Parathyroid adenoma (tissue), 2 donors: ENCODE data around the gene ABCC8.

ENCODE experiments used
- H2AFZ ChIP-seq: fragments of 300-600 bp; sonication (generic); one replicate; pipeline ENCODE4 v1.7.0; 2017; ENCODE audit warnings: antibody characterized with exemption, mild to moderate bottlenecking
- H3K27ac ChIP-seq: fragments of 300-600 bp; sonication (generic); one replicate; pipeline ENCODE4 v1.7.0; 2017
- H3K27me3 ChIP-seq: fragments of 300-600 bp; sonication (generic); one replicate; pipeline ENCODE4 v1.7.0; 2017; ENCODE audit warnings: low read length; ENCODE audit not compliant: control insufficient read depth, insufficient read depth
- H3K36me3 ChIP-seq: fragments of 300-600 bp; sonication (generic); one replicate; pipeline ENCODE4 v1.7.0; 2017; ENCODE audit warnings: low read length; ENCODE audit not compliant: control insufficient read depth, insufficient read depth
- H3K4me1 ChIP-seq: fragments of 300-600 bp; sonication (generic); one replicate; pipeline ENCODE4 v1.7.0; 2017; ENCODE audit warnings: control low read depth
- H3K4me2 ChIP-seq: fragments of 300-600 bp; sonication (generic); one replicate; pipeline ENCODE4 v1.7.0; 2017; ENCODE audit warnings: low read length
- H3K4me3 ChIP-seq: fragments of 300-600 bp; sonication (generic); one replicate; pipeline ENCODE4 v1.7.0; 2017; ENCODE audit warnings: low read depth, low read length
- H3K79me2 ChIP-seq: fragments of 300-600 bp; sonication (generic); one replicate; pipeline ENCODE4 v1.7.0; 2017; ENCODE audit warnings: control low read depth
- H3K9ac ChIP-seq: fragments of 300-600 bp; sonication (generic); one replicate; pipeline ENCODE4 v1.7.0; 2017; ENCODE audit warnings: mild to moderate bottlenecking
- H3K9me3 ChIP-seq: fragments of 300-600 bp; sonication (generic); one replicate; pipeline ENCODE4 v1.7.0; 2017; ENCODE audit warnings: low read length; ENCODE audit not compliant: control insufficient read depth
- TF ChIP-seq, protein P1 (sequence below): fragments of 300-600 bp; sonication (generic); IDR thresholded peaks from one replicate; pipeline ENCODE4 v1.7.0; 2017; ENCODE audit warnings: antibody characterized with exemption, mild to moderate bottlenecking
- donor health status: primary hyperparathyroidism.

ABCC8 gene

DNA sequence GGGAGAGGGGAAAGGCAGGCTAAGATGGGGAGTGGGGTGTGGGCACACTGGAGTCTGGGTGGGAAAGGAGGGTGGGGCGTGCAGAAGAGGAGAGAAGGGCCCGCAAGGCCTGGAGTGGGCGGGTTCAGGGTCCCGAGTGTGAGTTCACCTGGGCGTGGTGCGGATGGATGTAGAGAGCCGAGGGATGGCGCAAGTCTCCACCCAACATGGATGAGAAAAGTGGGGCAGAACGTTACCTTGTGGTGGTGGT lies 364 bp upstream of the ABCC8 start:
- H3K4me2 ChIP-seq: no peak overlapping the region
- no peaks in the 10 kb centered on the region for H3K27me3 ChIP-seq
- no peak overlapping the region for H2AFZ ChIP-seq
- no peak overlapping the region for H3K4me3 ChIP-seq
- no peak overlapping the region for H3K9ac ChIP-seq
- H3K27ac ChIP-seq: no peak overlapping the region
- H3K36me3 ChIP-seq: no peaks in the 10 kb centered on the region
- TF ChIP-seq, protein P1, sequence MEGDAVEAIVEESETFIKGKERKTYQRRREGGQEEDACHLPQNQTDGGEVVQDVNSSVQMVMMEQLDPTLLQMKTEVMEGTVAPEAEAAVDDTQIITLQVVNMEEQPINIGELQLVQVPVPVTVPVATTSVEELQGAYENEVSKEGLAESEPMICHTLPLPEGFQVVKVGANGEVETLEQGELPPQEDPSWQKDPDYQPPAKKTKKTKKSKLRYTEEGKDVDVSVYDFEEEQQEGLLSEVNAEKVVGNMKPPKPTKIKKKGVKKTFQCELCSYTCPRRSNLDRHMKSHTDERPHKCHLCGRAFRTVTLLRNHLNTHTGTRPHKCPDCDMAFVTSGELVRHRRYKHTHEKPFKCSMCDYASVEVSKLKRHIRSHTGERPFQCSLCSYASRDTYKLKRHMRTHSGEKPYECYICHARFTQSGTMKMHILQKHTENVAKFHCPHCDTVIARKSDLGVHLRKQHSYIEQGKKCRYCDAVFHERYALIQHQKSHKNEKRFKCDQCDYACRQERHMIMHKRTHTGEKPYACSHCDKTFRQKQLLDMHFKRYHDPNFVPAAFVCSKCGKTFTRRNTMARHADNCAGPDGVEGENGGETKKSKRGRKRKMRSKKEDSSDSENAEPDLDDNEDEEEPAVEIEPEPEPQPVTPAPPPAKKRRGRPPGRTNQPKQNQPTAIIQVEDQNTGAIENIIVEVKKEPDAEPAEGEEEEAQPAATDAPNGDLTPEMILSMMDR: no peak
- no peaks in the 10 kb centered on the region for H3K4me1 ChIP-seq
- H3K79me2 ChIP-seq: no peaks in the 10 kb centered on the region
- no peaks in the 10 kb centered on the region for H3K9me3 ChIP-seq

GRCh38 chr11:17475666-17476316 lies 854 bp downstream of the ABCC8 start:
- H3K27ac ChIP-seq: no peak overlapping the region
- H3K4me1 ChIP-seq: no peaks in the 10 kb centered on the region
- H3K79me2 ChIP-seq: no peaks in the 10 kb centered on the region
- no peaks in the 10 kb centered on the region for H3K36me3 ChIP-seq
- H3K4me3 ChIP-seq: peak overlapping the region; percentile 27
- no peak overlapping the region for H3K9ac ChIP-seq
- no peaks in the 10 kb centered on the region for H3K27me3 ChIP-seq
- H3K4me2 ChIP-seq: peak overlapping the region; percentile 55
- peak overlapping the region; percentile 60 for H2AFZ ChIP-seq
- no peaks in the 10 kb centered on the region for H3K9me3 ChIP-seq
- TF ChIP-seq, protein P1: no peak

DNA sequence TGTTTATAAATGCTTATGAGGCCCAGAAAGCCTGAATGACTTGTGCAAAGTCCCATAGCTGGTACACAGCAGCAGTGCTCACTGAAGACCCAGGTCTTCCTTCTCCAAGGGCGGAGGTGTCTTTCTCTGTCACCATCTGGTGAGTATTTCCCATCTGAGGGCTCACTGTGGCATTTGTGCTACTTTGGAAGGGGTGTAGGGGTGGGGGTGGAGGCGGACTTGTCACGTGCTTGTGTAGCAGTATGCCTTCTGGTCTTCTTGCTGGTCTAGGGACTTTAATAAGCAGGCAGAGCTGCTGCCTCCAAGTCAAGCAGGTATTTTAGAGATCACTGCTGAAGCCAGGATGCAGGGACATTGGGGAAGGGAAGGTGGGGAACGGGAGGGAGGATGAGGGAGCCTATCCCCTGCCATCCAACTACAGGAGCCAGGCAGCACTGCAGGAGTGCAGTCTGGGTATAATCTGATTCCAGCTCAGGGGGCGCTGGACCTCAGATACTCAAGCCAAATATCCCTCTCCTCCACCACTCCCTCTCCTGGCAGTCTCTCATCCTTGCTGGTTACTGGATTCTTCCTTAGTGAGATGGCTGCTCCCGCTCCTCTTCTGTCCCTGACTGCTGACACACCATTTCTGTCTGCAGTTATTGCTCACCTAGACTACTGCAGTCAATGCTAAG lies 3.4 kb downstream of the ABCC8 start:
- H3K36me3 ChIP-seq: no peaks in the 10 kb centered on the region
- no peaks in the 10 kb centered on the region for H3K4me1 ChIP-seq
- H3K27ac ChIP-seq: no peak overlapping the region
- H3K4me2 ChIP-seq: no peak overlapping the region
- no peak overlapping the region for H2AFZ ChIP-seq
- H3K27me3 ChIP-seq: no peaks in the 10 kb centered on the region
- no peaks in the 10 kb centered on the region for H3K9me3 ChIP-seq
- no peak overlapping the region for H3K4me3 ChIP-seq
- no peak overlapping the region for H3K9ac ChIP-seq
- H3K79me2 ChIP-seq: no peaks in the 10 kb centered on the region
- TF ChIP-seq, protein P1: no peak

- H3K4me3 ChIP-seq: no peak overlapping the region
- H3K27ac ChIP-seq: no peak overlapping the region
- no peaks in the 10 kb centered on the region for H3K4me1 ChIP-seq
- no peak overlapping the region for H2AFZ ChIP-seq
- no peaks in the 10 kb centered on the region for H3K36me3 ChIP-seq
- no peaks in the 10 kb centered on the region for H3K27me3 ChIP-seq
- H3K9ac ChIP-seq: no peak overlapping the region
- no peaks in the 10 kb centered on the region for H3K79me2 ChIP-seq
- no peaks in the 10 kb centered on the region for H3K9me3 ChIP-seq
- H3K4me2 ChIP-seq: no peak overlapping the region
- TF ChIP-seq, protein P1: no peak
Measured at GRCh38 chr11:17472467-17472866, 4.2 kb downstream of the ABCC8 start.

GRCh38 chr11:17471501-17471900 lies 5.1 kb downstream of the ABCC8 start:
- no peak overlapping the region for H2AFZ ChIP-seq
- H3K36me3 ChIP-seq: no peaks in the 10 kb centered on the region
- no peak overlapping the region for H3K4me3 ChIP-seq
- H3K9me3 ChIP-seq: no peaks in the 10 kb centered on the region
- no peak overlapping the region for H3K9ac ChIP-seq
- H3K27me3 ChIP-seq: no peaks in the 10 kb centered on the region
- H3K79me2 ChIP-seq: no peaks in the 10 kb centered on the region
- H3K4me1 ChIP-seq: no peaks in the 10 kb centered on the region
- TF ChIP-seq, protein P1: no peak
- no peak overlapping the region for H3K27ac ChIP-seq
- no peak overlapping the region for H3K4me2 ChIP-seq
